ENCODE measurements around the gene DAG1.

DNA sequence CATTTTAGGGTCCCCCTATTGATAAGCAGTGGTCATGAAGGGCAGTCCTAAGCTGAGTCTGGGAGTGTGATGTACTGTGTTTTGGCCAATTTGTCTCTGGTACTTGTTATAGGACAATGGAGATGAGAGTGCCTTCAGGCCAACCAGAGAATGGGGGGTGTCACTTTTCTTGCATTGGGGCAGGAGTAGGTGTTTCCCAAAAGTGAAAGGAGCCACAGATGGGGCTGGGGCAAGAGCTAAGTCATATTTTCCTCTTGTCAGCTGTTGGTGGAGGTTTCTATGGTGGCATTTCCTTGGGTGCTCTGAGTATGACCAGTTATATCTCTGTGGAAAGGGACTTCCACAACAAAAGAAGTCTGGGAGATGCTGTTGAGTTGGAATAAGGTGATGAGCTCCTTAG, 59.5 kb downstream of the DAG1 start:
- TF ChIP-seq, protein P1, sequence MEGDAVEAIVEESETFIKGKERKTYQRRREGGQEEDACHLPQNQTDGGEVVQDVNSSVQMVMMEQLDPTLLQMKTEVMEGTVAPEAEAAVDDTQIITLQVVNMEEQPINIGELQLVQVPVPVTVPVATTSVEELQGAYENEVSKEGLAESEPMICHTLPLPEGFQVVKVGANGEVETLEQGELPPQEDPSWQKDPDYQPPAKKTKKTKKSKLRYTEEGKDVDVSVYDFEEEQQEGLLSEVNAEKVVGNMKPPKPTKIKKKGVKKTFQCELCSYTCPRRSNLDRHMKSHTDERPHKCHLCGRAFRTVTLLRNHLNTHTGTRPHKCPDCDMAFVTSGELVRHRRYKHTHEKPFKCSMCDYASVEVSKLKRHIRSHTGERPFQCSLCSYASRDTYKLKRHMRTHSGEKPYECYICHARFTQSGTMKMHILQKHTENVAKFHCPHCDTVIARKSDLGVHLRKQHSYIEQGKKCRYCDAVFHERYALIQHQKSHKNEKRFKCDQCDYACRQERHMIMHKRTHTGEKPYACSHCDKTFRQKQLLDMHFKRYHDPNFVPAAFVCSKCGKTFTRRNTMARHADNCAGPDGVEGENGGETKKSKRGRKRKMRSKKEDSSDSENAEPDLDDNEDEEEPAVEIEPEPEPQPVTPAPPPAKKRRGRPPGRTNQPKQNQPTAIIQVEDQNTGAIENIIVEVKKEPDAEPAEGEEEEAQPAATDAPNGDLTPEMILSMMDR (IDR thresholded peaks at IDR 0.05) = no peak
- TF ChIP-seq POLR2A (IDR thresholded peaks at IDR 0.05) (no peak), EP300 (IDR thresholded peaks at IDR 0.05) (no peak)

Data from sigmoid colon (tissue), 4 donors.